Mammary epithelial cell (primary cell): ENCODE data around the gene PLPP3.

Experiments
- EZH2 ChIP-seq: IDR thresholded peaks from 2 replicates; pipeline ENCODE4 v1.6.1; 2012; ENCODE audit warnings: low read length, inconsistent platforms, borderline replicate concordance
- TF ChIP-seq, protein P1 (sequence below), 2 donors: IDR thresholded peaks in 1 of 2; conservative IDR thresholded peaks in 1 of 2; 2 replicates each; pipeline ENCODE4 v1.5.1; 2011 to 2012; ENCODE audit warnings: inconsistent platforms in 2 of 2, low read length in 2 of 2, mild to moderate bottlenecking in 2 of 2, control low read depth in 1 of 2, low read depth in 1 of 2; ENCODE audit not compliant: insufficient read depth in 1 of 2; ENCODE audit errors: extremely low read depth in 1 of 2

DNA sequence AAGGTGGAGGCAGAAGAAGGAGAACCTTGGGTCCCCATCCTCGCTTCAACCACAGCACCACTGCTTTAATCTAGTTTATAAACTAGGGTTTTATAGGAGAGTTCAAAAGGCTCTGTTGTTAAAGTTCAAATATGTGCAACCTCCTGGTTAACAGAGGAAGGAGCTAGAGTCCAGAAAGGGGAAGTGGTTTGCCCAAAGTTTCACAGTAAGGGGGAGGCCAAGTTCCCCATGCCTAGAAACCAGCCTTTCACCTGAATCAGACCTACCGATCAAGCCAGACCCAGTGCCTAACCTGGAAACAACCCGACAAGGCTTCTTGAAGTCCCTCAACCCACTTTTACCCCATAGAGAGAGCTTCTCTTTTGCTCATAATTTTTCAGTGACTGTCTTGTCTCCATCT lies 106.5 kb downstream of the PLPP3 start:
- TF ChIP-seq, protein P1, sequence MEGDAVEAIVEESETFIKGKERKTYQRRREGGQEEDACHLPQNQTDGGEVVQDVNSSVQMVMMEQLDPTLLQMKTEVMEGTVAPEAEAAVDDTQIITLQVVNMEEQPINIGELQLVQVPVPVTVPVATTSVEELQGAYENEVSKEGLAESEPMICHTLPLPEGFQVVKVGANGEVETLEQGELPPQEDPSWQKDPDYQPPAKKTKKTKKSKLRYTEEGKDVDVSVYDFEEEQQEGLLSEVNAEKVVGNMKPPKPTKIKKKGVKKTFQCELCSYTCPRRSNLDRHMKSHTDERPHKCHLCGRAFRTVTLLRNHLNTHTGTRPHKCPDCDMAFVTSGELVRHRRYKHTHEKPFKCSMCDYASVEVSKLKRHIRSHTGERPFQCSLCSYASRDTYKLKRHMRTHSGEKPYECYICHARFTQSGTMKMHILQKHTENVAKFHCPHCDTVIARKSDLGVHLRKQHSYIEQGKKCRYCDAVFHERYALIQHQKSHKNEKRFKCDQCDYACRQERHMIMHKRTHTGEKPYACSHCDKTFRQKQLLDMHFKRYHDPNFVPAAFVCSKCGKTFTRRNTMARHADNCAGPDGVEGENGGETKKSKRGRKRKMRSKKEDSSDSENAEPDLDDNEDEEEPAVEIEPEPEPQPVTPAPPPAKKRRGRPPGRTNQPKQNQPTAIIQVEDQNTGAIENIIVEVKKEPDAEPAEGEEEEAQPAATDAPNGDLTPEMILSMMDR (conservative IDR thresholded peaks at IDR 0.05 in 1 of 2, IDR thresholded peaks at IDR 0.05 in 1 of 2; ENCODE audit: extremely low read depth in 1 of 2, insufficient read depth in 1 of 2, low read depth in 1 of 2, low read length in 2 of 2), result no peak
- no peak for TF ChIP-seq EZH2
